ENCODE measurements around the gene OLFML2A.

Gene OLFML2A

GRCh38 chr9:124766815-124767554 lies 9.9 kb upstream of the OLFML2A start:
- peaks cover 64% of the 10 kb centered on the region for H3K4me1 ChIP-seq (ENCODE audit: insufficient read depth, low read length, severe bottlenecking)
- H3K4me3 ChIP-seq (ENCODE audit: low read depth, low read length, poor library complexity, severe bottlenecking): no peak overlapping the region
- no peak for TF ChIP-seq EZH2 (IDR thresholded peaks at IDR 0.05; ENCODE audit: borderline replicate concordance, low read length)
- TF ChIP-seq CTCF (IDR thresholded peaks at IDR 0.05; ENCODE audit: low read length): peak; percentile 36; the same call in 1 of the 2 replicates
- no peak overlapping the region for H3K9ac ChIP-seq (ENCODE audit: low read length)
- H4K20me1 ChIP-seq (ENCODE audit: insufficient read depth, low read length): no peaks in the 10 kb centered on the region
- H3K9me2 ChIP-seq (ENCODE audit: low read depth, low read length): no peaks in the 10 kb centered on the region
- H3K9me3 ChIP-seq (ENCODE audit: low read length): no peaks in the 10 kb centered on the region
- H2AFZ ChIP-seq (ENCODE audit: low read length): no peak overlapping the region
- no peaks in the 10 kb centered on the region for H3K36me3 ChIP-seq (ENCODE audit: insufficient read depth, low read length)
- no peak overlapping the region for H3K27ac ChIP-seq (ENCODE audit: low read depth, low read length, poor library complexity, severe bottlenecking)
- H3K79me2 ChIP-seq (ENCODE audit: insufficient read depth, low read length): peaks cover 4% of the 10 kb centered on the region; the same call in 1 of the 2 replicates
- peak overlapping the region; percentile 15; the same call in 1 of the 2 replicates for H3K4me2 ChIP-seq (ENCODE audit: low read length)
- H3K27me3 ChIP-seq (ENCODE audit: insufficient read depth, low read length): no peaks in the 10 kb centered on the region
- H3F3A ChIP-seq (ENCODE audit: insufficient read depth, low read length): no peaks in the 10 kb centered on the region; the same call in 1 of the 2 replicates

- Histone ChIP-seq H3K9ac (ENCODE audit: low read length) (no peak overlapping the region), H3K36me3 (ENCODE audit: insufficient read depth, low read length) (no peaks in the 10 kb centered on the region), H3K9me2 (ENCODE audit: low read depth, low read length) (no peaks in the 10 kb centered on the region), H3K4me1 (ENCODE audit: insufficient read depth, low read length, severe bottlenecking) (peaks cover 64% of the 10 kb centered on the region), H3K79me2 (ENCODE audit: insufficient read depth, low read length) (peaks cover 4% of the 10 kb centered on the region; the same call in 1 of the 2 replicates), H3K27ac (ENCODE audit: low read depth, low read length, poor library complexity, severe bottlenecking) (no peak overlapping the region), H3F3A (ENCODE audit: insufficient read depth, low read length) (no peaks in the 10 kb centered on the region; the same call in 1 of the 2 replicates), H2AFZ (ENCODE audit: low read length) (no peak overlapping the region), H4K20me1 (ENCODE audit: insufficient read depth, low read length) (no peaks in the 10 kb centered on the region), H3K4me2 (ENCODE audit: low read length) (0 out of 2 replicates have a peak overlapping the region, but pooled peaks have one; percentile 79), H3K9me3 (ENCODE audit: low read length) (no peaks in the 10 kb centered on the region), H3K4me3 (ENCODE audit: low read depth, low read length, poor library complexity, severe bottlenecking) (no peak overlapping the region), H3K27me3 (ENCODE audit: insufficient read depth, low read length) (no peaks in the 10 kb centered on the region)
- TF ChIP-seq CTCF (IDR thresholded peaks at IDR 0.05; ENCODE audit: low read length) (no peak), EZH2 (IDR thresholded peaks at IDR 0.05; ENCODE audit: borderline replicate concordance, low read length) (no peak)
Measured at GRCh38 chr9:124767821-124768220, 9.1 kb upstream of the OLFML2A start.

GRCh38 chr9:124768334-124768733 lies 8.6 kb upstream of the OLFML2A start:
- no peak overlapping the region for H3K9ac ChIP-seq (ENCODE audit: low read length)

More at GRCh38 chr9:124768334-124768733, 8.6 kb upstream of the OLFML2A start:
- Histone ChIP-seq H3K4me3 (ENCODE audit: low read depth, low read length, poor library complexity, severe bottlenecking) (peak overlapping the region; percentile 75), H3K79me2 (ENCODE audit: insufficient read depth, low read length) (peaks cover 4% of the 10 kb centered on the region; the same call in 1 of the 2 replicates), H3K27me3 (ENCODE audit: insufficient read depth, low read length) (no peaks in the 10 kb centered on the region), H4K20me1 (ENCODE audit: insufficient read depth, low read length) (no peaks in the 10 kb centered on the region), H3K9me2 (ENCODE audit: low read depth, low read length) (no peaks in the 10 kb centered on the region), H3K36me3 (ENCODE audit: insufficient read depth, low read length) (no peaks in the 10 kb centered on the region), H3K27ac (ENCODE audit: low read depth, low read length, poor library complexity, severe bottlenecking) (no peak overlapping the region), H2AFZ (ENCODE audit: low read length) (no peak overlapping the region), H3K9me3 (ENCODE audit: low read length) (no peaks in the 10 kb centered on the region), H3K4me1 (ENCODE audit: insufficient read depth, low read length, severe bottlenecking) (peaks cover 64% of the 10 kb centered on the region), H3K4me2 (ENCODE audit: low read length) (peak overlapping the region; percentile 79; the same call in 1 of the 2 replicates), H3F3A (ENCODE audit: insufficient read depth, low read length) (no peaks in the 10 kb centered on the region; the same call in 1 of the 2 replicates)
- TF ChIP-seq EZH2 (IDR thresholded peaks at IDR 0.05; ENCODE audit: borderline replicate concordance, low read length) (no peak), CTCF (IDR thresholded peaks at IDR 0.05; ENCODE audit: low read length) (no peak)

Data from OCI-LY1 (cell line).